ENCODE measurements around the gene GK2. TPM values are rescaled to one million over a fixed set of nuclear protein-coding genes. Genes with fewer than 3 reads are reported as not detected.

The GK2 gene
- polyA plus RNA-seq, 1 of the 3 experiments (the other 2 are of a cell fraction) = not detected

GRCh38 chr4:79442422-79442821 is 34.4 kb upstream of the GK2 start:
- Histone ChIP-seq H2AFZ (ENCODE audit: low read depth) (no peak overlapping the region), H3K27ac (ENCODE audit: low read depth in 2 of 2, low read length in 1 of 2) (no peak overlapping the region), H3K79me2 (ENCODE audit: insufficient read depth) (no peaks in the 10 kb centered on the region), H4K20me1 (ENCODE audit: insufficient read depth) (no peaks in the 10 kb centered on the region), H3F3A (replicated peaks; ENCODE audit: insufficient read depth) (no peaks in the 10 kb centered on the region), H3K4me1 (ENCODE audit: control insufficient read depth in 1 of 2, insufficient read depth in 2 of 2, low read depth in 1 of 2, low read length in 1 of 2) (peaks cover 0 to 2% of the 10 kb centered on the region in 2 experiments; a peak in 2 of 4 replicates), H3K36me3 (replicated peaks in 1 of 2; ENCODE audit: control insufficient read depth in 1 of 2, insufficient read depth in 2 of 2, low read length in 1 of 2) (no peaks in the 10 kb centered on the region), H3K4me2 (no peak overlapping the region), H3K27me3 (ENCODE audit: insufficient read depth) (no peaks in the 10 kb centered on the region), H3K4me3 (ENCODE audit: low read depth in 2 of 2, low read length in 1 of 2) (no peak overlapping the region), H3K9me3 (no peaks in the 10 kb centered on the region; the same call in 1 of the 2 replicates), H3K9ac (no peak overlapping the region), H3K9me2 (no peaks in the 10 kb centered on the region)
- no peak for DNase-seq
- ChIA-PET CTCF (no interaction called here), POLR2A (no interaction called here)
- no peak for TF ChIP-seq RAD21 (IDR thresholded peaks at IDR 0.05; ENCODE audit: low read length)
- TF ChIP-seq TEAD4 (IDR thresholded peaks at IDR 0.05; ENCODE audit: borderline replicate concordance, insufficient read depth) = no peak
- TF ChIP-seq ELF1 (IDR thresholded peaks at IDR 0.05) = no peak
- no peak for TF ChIP-seq FOSL2 (IDR thresholded peaks at IDR 0.05; ENCODE audit: borderline replicate concordance, low read depth)
- TF ChIP-seq PBX3 (IDR thresholded peaks at IDR 0.05) = no peak
- no peak for TF ChIP-seq MXI1 (IDR thresholded peaks at IDR 0.05; ENCODE audit: low read depth, low read length)
- no peak for TF ChIP-seq IRF3 (IDR thresholded peaks at IDR 0.05; ENCODE audit: low read depth, low read length)
- no peak for TF ChIP-seq RXRA (IDR thresholded peaks at IDR 0.05; ENCODE audit: borderline replicate concordance, low read depth)
- TF ChIP-seq TAF1 (IDR thresholded peaks at IDR 0.05; ENCODE audit: borderline replicate concordance, low read depth, low read length) = no peak
- TF ChIP-seq RFX5 (IDR thresholded peaks at IDR 0.05; ENCODE audit: low read length) = no peak
- TF ChIP-seq JUND (IDR thresholded peaks at IDR 0.05) = no peak
- no peak for TF ChIP-seq GABPA (IDR thresholded peaks at IDR 0.05; ENCODE audit: low read depth)
- TF ChIP-seq MAX (IDR thresholded peaks at IDR 0.05; ENCODE audit: low read depth) = no peak
- WGBS (ENCODE audit: low lambda C conversion rate) = 82% methylated on average over 3 of the region's 3 CpGs

GRCh38 chr4:79439489-79439888 is 31.5 kb upstream of the GK2 start:
- H3K27ac ChIP-seq (ENCODE audit: low read depth in 2 of 2, low read length in 1 of 2) = no peak overlapping the region
- ChIA-PET POLR2A (no interaction called here), CTCF (no interaction called here)
- H3K9ac ChIP-seq = no peak overlapping the region
- no peaks in the 10 kb centered on the region for H3K9me2 ChIP-seq
- H3K79me2 ChIP-seq (ENCODE audit: insufficient read depth) = no peaks in the 10 kb centered on the region
- H3K4me1 ChIP-seq (ENCODE audit: control insufficient read depth in 1 of 2, insufficient read depth in 2 of 2, low read depth in 1 of 2, low read length in 1 of 2) = no peaks in the 10 kb centered on the region; a peak in 2 of 4 replicates
- no peaks in the 10 kb centered on the region for H3K36me3 ChIP-seq (replicated peaks in 1 of 2; ENCODE audit: control insufficient read depth in 1 of 2, insufficient read depth in 2 of 2, low read length in 1 of 2)
- no peak overlapping the region for H2AFZ ChIP-seq (ENCODE audit: low read depth)
- no peak overlapping the region for H3K4me2 ChIP-seq
- H3K9me3 ChIP-seq = no peaks in the 10 kb centered on the region
- no peak for DNase-seq
- no peaks in the 10 kb centered on the region for H3F3A ChIP-seq (replicated peaks; ENCODE audit: insufficient read depth)
- WGBS (ENCODE audit: low lambda C conversion rate) = 50% methylated on average over 1 of the region's 1 CpG
- H3K27me3 ChIP-seq (ENCODE audit: insufficient read depth) = no peaks in the 10 kb centered on the region
- H4K20me1 ChIP-seq (ENCODE audit: insufficient read depth) = no peaks in the 10 kb centered on the region
- H3K4me3 ChIP-seq (ENCODE audit: low read depth in 2 of 2, low read length in 1 of 2) = no peak overlapping the region
- no peak for TF ChIP-seq FOXJ3 (CRISPR knock-in tag; IDR thresholded peaks at IDR 0.05)
- no peak for TF ChIP-seq NRF1 (IDR thresholded peaks at IDR 0.05; ENCODE audit: low read depth, low read length)
- no peak for TF ChIP-seq SMC3 (IDR thresholded peaks at IDR 0.05; ENCODE audit: low read depth, low read length)
- TF ChIP-seq MEF2A (IDR thresholded peaks at IDR 0.05; ENCODE audit: borderline replicate concordance, low read depth) = no peak
- no peak for TF ChIP-seq TCF12 (IDR thresholded peaks at IDR 0.05)
- TF ChIP-seq TEAD4 (IDR thresholded peaks at IDR 0.05; ENCODE audit: borderline replicate concordance, insufficient read depth) = no peak
- TF ChIP-seq EP300 (IDR thresholded peaks at IDR 0.05; ENCODE audit: borderline replicate concordance in 1 of 2, low read depth in 1 of 2, low read length in 1 of 2) = no peak
- no peak for TF ChIP-seq RCOR1 (IDR thresholded peaks at IDR 0.05; ENCODE audit: low read length)
- no peak for TF ChIP-seq MAX (IDR thresholded peaks at IDR 0.05; ENCODE audit: low read depth)
- TF ChIP-seq USF2 (IDR thresholded peaks at IDR 0.05; ENCODE audit: borderline replicate concordance, low read depth, low read length) = no peak
- TF ChIP-seq NFIC (IDR thresholded peaks at IDR 0.05; ENCODE audit: borderline replicate concordance) = no peak
- no peak for TF ChIP-seq FOSL2 (IDR thresholded peaks at IDR 0.05; ENCODE audit: borderline replicate concordance, low read depth)
- TF ChIP-seq POLR2AphosphoS5 (IDR thresholded peaks at IDR 0.05; ENCODE audit: low read depth, low read length) = no peak
- TF ChIP-seq EZH2phosphoT487 (IDR thresholded peaks at IDR 0.05; ENCODE audit: borderline replicate concordance, low read depth) = no peak
- TF ChIP-seq PBX3 (IDR thresholded peaks at IDR 0.05) = no peak
- TF ChIP-seq MXI1 (IDR thresholded peaks at IDR 0.05; ENCODE audit: low read depth, low read length) = no peak
